Measurements from ENCODE around the gene FBXL14. TPM values are rescaled to one million over a fixed set of nuclear protein-coding genes. Genes with fewer than 3 reads are reported as not detected.
"Not testable (repeated sequence)": the region's sequence is repeated elsewhere in the genome, so short reads cannot be mapped to it uniquely, and the experiment has no call there.

Gene FBXL14
- total and polyA plus RNA-seq, 2 experiments from 2014 or later, result 1.9 to 9.3 TPM

GRCh38 chr12:1559676-1560091, 34.7 kb downstream of the FBXL14 start:
- Histone ChIP-seq H3K4me1 (ENCODE audit: insufficient read depth) (peaks cover 17% of the 10 kb centered on the region; the same call in 1 of the 2 replicates), H3K9ac (peak overlapping the region; percentile 12; the same call in 1 of the 2 replicates), H3F3A (ENCODE audit: insufficient read depth) (peaks cover 18% of the 10 kb centered on the region), H3K27me3 (replicated peaks; ENCODE audit: insufficient read depth) (no peaks in the 10 kb centered on the region), H3K9me2 (ENCODE audit: insufficient read depth) (no peaks in the 10 kb centered on the region), H3K9me3 (ENCODE audit: low read depth) (no peaks in the 10 kb centered on the region), H3K27ac (no peak overlapping the region), H3K4me2 (ENCODE audit: unreplicated experiment) (no peak overlapping the region), H3K4me3 (no peak overlapping the region), H2AFZ (no peak overlapping the region), H4K20me1 (ENCODE audit: insufficient read depth) (peaks cover 36% of the 10 kb centered on the region), H3K36me3 (ENCODE audit: low read depth) (no peaks in the 10 kb centered on the region), H3K79me2 (ENCODE audit: insufficient read depth) (peaks cover 100% of the 10 kb centered on the region)
- 24 to 28% methylated on average over 6 of the region's 6 CpGs for WGBS, 2 experiments (ENCODE audit: low coverage in 1 of 2, low lambda C conversion rate in 2 of 2, missing lambda C conversion rate in 2 of 2)
- in situ Hi-C loops (cut with MboI), result no loop called here
- TF ChIP-seq EZH2 (IDR thresholded peaks at IDR 0.05; ENCODE audit: insufficient read depth, poor library complexity, severe bottlenecking), result no peak
- no peak for TF ChIP-seq EZH2phosphoT487 (IDR thresholded peaks at IDR 0.05; ENCODE audit: insufficient read depth, low read depth)
- DNase-seq, result no peak

- Histone ChIP-seq H3F3A (ENCODE audit: insufficient read depth) (peaks cover 30% of the 10 kb centered on the region), H4K20me1 (ENCODE audit: insufficient read depth) (peaks cover 31% of the 10 kb centered on the region), H3K79me2 (ENCODE audit: insufficient read depth) (peaks cover 100% of the 10 kb centered on the region), H3K4me1 (ENCODE audit: insufficient read depth) (peaks cover 11% of the 10 kb centered on the region)
- H2AFZ ChIP-seq; H3K27ac ChIP-seq; H3K9ac ChIP-seq; H3K9me2 ChIP-seq (ENCODE audit: insufficient read depth); H3K36me3 ChIP-seq (ENCODE audit: low read depth); H3K27me3 ChIP-seq (replicated peaks; ENCODE audit: insufficient read depth); H3K9me3 ChIP-seq (ENCODE audit: low read depth); in situ Hi-C loops (cut with MboI); H3K4me2 ChIP-seq (ENCODE audit: unreplicated experiment); DNase-seq; H3K4me3 ChIP-seq: not testable (repeated sequence)
- 84 to 89% methylated on average over 15 of the region's 15 CpGs for WGBS, 2 experiments (ENCODE audit: low coverage in 1 of 2, low lambda C conversion rate in 2 of 2, missing lambda C conversion rate in 2 of 2)
These were observed 36.3 kb downstream of the FBXL14 start for GRCh38 chr12:1558108-1558507.

GRCh38 chr12:1553987-1554982, 40.1 kb downstream of the FBXL14 start:
- H3K79me2 ChIP-seq (ENCODE audit: insufficient read depth), result peaks cover 100% of the 10 kb centered on the region
- no peak overlapping the region for H3K4me2 ChIP-seq (ENCODE audit: unreplicated experiment)
- DNase-seq, result no peak
- H3K36me3 ChIP-seq (ENCODE audit: low read depth), result no peaks in the 10 kb centered on the region
- H2AFZ ChIP-seq, result no peak overlapping the region
- peaks cover 48% of the 10 kb centered on the region for H4K20me1 ChIP-seq (ENCODE audit: insufficient read depth)
- no peaks in the 10 kb centered on the region for H3K9me3 ChIP-seq (ENCODE audit: low read depth)
- H3K9ac ChIP-seq, result no peak overlapping the region
- peaks cover 23% of the 10 kb centered on the region for H3K4me1 ChIP-seq (ENCODE audit: insufficient read depth)
- H3K27me3 ChIP-seq (replicated peaks; ENCODE audit: insufficient read depth), result no peaks in the 10 kb centered on the region
- H3K4me3 ChIP-seq, result no peak overlapping the region
- TF ChIP-seq EZH2 (IDR thresholded peaks at IDR 0.05; ENCODE audit: insufficient read depth, poor library complexity, severe bottlenecking) (no peak), EZH2phosphoT487 (IDR thresholded peaks at IDR 0.05; ENCODE audit: insufficient read depth, low read depth) (no peak)
- 0 out of 2 replicates have a peak overlapping the region, but pooled peaks have one; percentile 54 for H3K27ac ChIP-seq
- no peaks in the 10 kb centered on the region for H3K9me2 ChIP-seq (ENCODE audit: insufficient read depth)
- H3F3A ChIP-seq (ENCODE audit: insufficient read depth), result peaks cover 54% of the 10 kb centered on the region
- 92% methylated on average over 14 of the region's 14 CpGs for WGBS, 2 experiments (ENCODE audit: low coverage in 1 of 2, low lambda C conversion rate in 2 of 2, missing lambda C conversion rate in 2 of 2)
- in situ Hi-C loops (cut with MboI), result no loop called here

GRCh38 chr12:1553536-1553935, 40.8 kb downstream of the FBXL14 start:
- Histone ChIP-seq H3K79me2 (ENCODE audit: insufficient read depth) (peaks cover 100% of the 10 kb centered on the region), H3K4me2 (ENCODE audit: unreplicated experiment) (no peak overlapping the region), H3K36me3 (ENCODE audit: low read depth) (no peaks in the 10 kb centered on the region), H3K4me1 (ENCODE audit: insufficient read depth) (peaks cover 23% of the 10 kb centered on the region), H3F3A (ENCODE audit: insufficient read depth) (peaks cover 54% of the 10 kb centered on the region), H3K9me2 (ENCODE audit: insufficient read depth) (no peaks in the 10 kb centered on the region), H3K4me3 (no peak overlapping the region), H3K27me3 (replicated peaks; ENCODE audit: insufficient read depth) (no peaks in the 10 kb centered on the region), H2AFZ (no peak overlapping the region), H3K27ac (peak overlapping the region; percentile 54), H4K20me1 (ENCODE audit: insufficient read depth) (peaks cover 46% of the 10 kb centered on the region), H3K9ac (peak overlapping the region; percentile 19; the same call in 1 of the 2 replicates), H3K9me3 (ENCODE audit: low read depth) (no peaks in the 10 kb centered on the region)
- WGBS, 2 experiments (ENCODE audit: low coverage in 1 of 2, low lambda C conversion rate in 2 of 2, missing lambda C conversion rate in 2 of 2), result 84 to 92% methylated on average over 14 of the region's 14 CpGs
- in situ Hi-C loops (cut with MboI), result no loop called here
- no peak for DNase-seq
- TF ChIP-seq EZH2 (IDR thresholded peaks at IDR 0.05; ENCODE audit: insufficient read depth, poor library complexity, severe bottlenecking) (no peak), EZH2phosphoT487 (IDR thresholded peaks at IDR 0.05; ENCODE audit: insufficient read depth, low read depth) (no peak)

All from GM23248 (cell line).